Hepatocyte (in vitro differentiated cells): Measurements from ENCODE around the gene FANCB. TPM values are rescaled to one million over a fixed set of nuclear protein-coding genes. Genes with fewer than 3 reads are reported as not detected.

Source experiments
- DNase-seq: peaks from one replicate; pipeline ENCODE4 v3.0.0-alpha.2; 2016; ENCODE audit warnings: low spot score
- H2AFZ ChIP-seq: fragments of 200-600 bp; sonication (generic); 2 replicates; pipeline ENCODE4 v1.6.0; 2016; ENCODE audit warnings: antibody characterized with exemption, mild to moderate bottlenecking
- H3K27ac ChIP-seq: fragments of 200-600 bp; sonication (generic); 2 replicates; pipeline ENCODE4 v1.5.1; 2016; ENCODE audit warnings: mild to moderate bottlenecking
- H3K27me3 ChIP-seq: fragments of 200-600 bp; sonication (generic); 2 replicates; pipeline ENCODE4 v1.6.1; 2016
- H3K36me3 ChIP-seq: fragments of 200-600 bp; sonication (generic); replicated peaks from 2 replicates; pipeline ENCODE4 v1.5.1; 2016; ENCODE audit warnings: low read depth; ENCODE audit not compliant: insufficient read depth
- H3K4me1 ChIP-seq: fragments of 200-600 bp; sonication (generic); 2 replicates; pipeline ENCODE4 v1.5.1; 2016; ENCODE audit warnings: mild to moderate bottlenecking, moderate library complexity; ENCODE audit not compliant: insufficient read depth
- H3K4me2 ChIP-seq: fragments of 200-600 bp; sonication (generic); 2 replicates; pipeline ENCODE4 v1.6.0; 2016
- H3K4me3 ChIP-seq: fragments of 200-600 bp; sonication (generic); 2 replicates; pipeline ENCODE4 v1.5.1; 2016; ENCODE audit warnings: mild to moderate bottlenecking
- H3K79me2 ChIP-seq: fragments of 200-600 bp; sonication (generic); 2 replicates; pipeline ENCODE4 v1.6.0; 2017; ENCODE audit warnings: mild to moderate bottlenecking
- H3K9me2 ChIP-seq: fragments of 200-600 bp; sonication (generic); replicated peaks from 2 replicates; pipeline ENCODE4 v1.6.0; 2017; ENCODE audit warnings: mild to moderate bottlenecking; ENCODE audit not compliant: insufficient read depth
- H3K9me3 ChIP-seq: fragments of 200-600 bp; sonication (generic); 2 replicates; pipeline ENCODE4 v1.5.1; 2016; ENCODE audit warnings: low read depth, mild to moderate bottlenecking
- H4K20me1 ChIP-seq: fragments of 200-600 bp; sonication (generic); 2 replicates; pipeline ENCODE4 v1.6.0; 2016; ENCODE audit warnings: mild to moderate bottlenecking; ENCODE audit not compliant: insufficient read depth, poor library complexity, severe bottlenecking
- CTCF ChIP-seq: fragments of 200-600 bp; sonication (generic); IDR thresholded peaks from 2 replicates; pipeline ENCODE4 v1.5.1; 2016; ENCODE audit warnings: antibody characterized with exemption, mild to moderate bottlenecking; ENCODE audit not compliant: poor library complexity
- EZH2 ChIP-seq: fragments of 200-600 bp; sonication (generic); IDR thresholded peaks from 2 replicates; pipeline ENCODE4 v1.6.1; 2016; ENCODE audit warnings: antibody characterized with exemption, mild to moderate bottlenecking, borderline replicate concordance
- EZH2phosphoT487 ChIP-seq: fragments of 200-600 bp; sonication (generic); IDR thresholded peaks from one replicate; pipeline ENCODE4 v1.6.1; 2018; ENCODE audit warnings: antibody characterized with exemption, mild to moderate bottlenecking, low read depth, moderate library complexity; ENCODE audit not compliant: unreplicated experiment, severe bottlenecking
- WGBS: methylation state at CpG from one replicate; pipeline ENCODE4 v1.1.6; 2016; ENCODE audit warnings: low lambda C conversion rate; ENCODE audit errors: missing lambda C conversion rate; 5-methylcytosine and 5-hydroxymethylcytosine counted together
- polyA plus RNA-seq: library from polyadenylated mRNA; unstranded; fragments of >200 nt; fragmentation: Nextera tagmentation; extraction: Ambion mirVana; gene quantifications from 2 replicates; pipeline ENCODE4 v1.2.1, GENCODE V29; 2016
- total RNA-seq: library from RNA; depleted of rRNA; stranded (reverse); fragments of >200 nt; gene quantifications from 2 replicates; pipeline ENCODE4 v1.2.3, GENCODE V29; 2014

Gene FANCB
- total and polyA plus RNA-seq, 2 experiments from 2014 or later = 0.89 to 1.9 TPM

- no peaks in the 10 kb centered on the region for H3K9me2 ChIP-seq
- no peaks in the 10 kb centered on the region for H3K36me3 ChIP-seq
- no peaks in the 10 kb centered on the region for H3K27me3 ChIP-seq
- H3K4me2 ChIP-seq = no peak overlapping the region
- TF ChIP-seq EZH2phosphoT487 (no peak), CTCF (no peak)
- H3K4me3 ChIP-seq = no peak overlapping the region
- H3K4me1 ChIP-seq = no peaks in the 10 kb centered on the region
- H4K20me1 ChIP-seq = no peaks in the 10 kb centered on the region
- no peak for DNase-seq
- no peak overlapping the region for H3K27ac ChIP-seq
- WGBS = 41% methylated on average over 2 of the region's 2 CpGs
- H3K79me2 ChIP-seq = no peaks in the 10 kb centered on the region
- no peak overlapping the region for H2AFZ ChIP-seq
- no peaks in the 10 kb centered on the region for H3K9me3 ChIP-seq
Measured at GRCh38 chrX:14829643-14830042, 43.2 kb downstream of the FANCB start.

- 69% methylated on average over 3 of the region's 3 CpGs for WGBS
- no peak for TF ChIP-seq EZH2
- no peak for TF ChIP-seq CTCF
- no peak for TF ChIP-seq EZH2phosphoT487
- Histone ChIP-seq H3K79me2 (no peaks in the 10 kb centered on the region), H3K4me3 (no peak overlapping the region), H2AFZ (no peak overlapping the region), H3K4me2 (no peak overlapping the region), H3K36me3 (no peaks in the 10 kb centered on the region), H3K9me2 (no peaks in the 10 kb centered on the region), H4K20me1 (no peaks in the 10 kb centered on the region), H3K27me3 (no peaks in the 10 kb centered on the region), H3K9me3 (no peaks in the 10 kb centered on the region), H3K4me1 (no peaks in the 10 kb centered on the region), H3K27ac (no peak overlapping the region)
- no peak for DNase-seq
Measured at GRCh38 chrX:14826319-14826718, 46.5 kb downstream of the FANCB start.

- Histone ChIP-seq H4K20me1 (no peaks in the 10 kb centered on the region), H3K36me3 (no peaks in the 10 kb centered on the region), H2AFZ (no peak overlapping the region), H3K9me2 (no peaks in the 10 kb centered on the region), H3K27me3 (no peaks in the 10 kb centered on the region), H3K4me2 (no peak overlapping the region), H3K4me3 (no peak overlapping the region), H3K79me2 (no peaks in the 10 kb centered on the region), H3K4me1 (no peaks in the 10 kb centered on the region), H3K27ac (no peak overlapping the region), H3K9me3 (no peaks in the 10 kb centered on the region)
- DNase-seq = no peak
- no peak for TF ChIP-seq EZH2phosphoT487
- TF ChIP-seq EZH2 = no peak
- no peak for TF ChIP-seq CTCF
Measured at GRCh38 chrX:14825851-14826250, 47.0 kb downstream of the FANCB start.

- Histone ChIP-seq H3K27me3 (no peaks in the 10 kb centered on the region), H3K4me2 (no peak overlapping the region), H2AFZ (no peak overlapping the region), H3K4me1 (no peaks in the 10 kb centered on the region), H3K9me2 (no peaks in the 10 kb centered on the region), H3K79me2 (no peaks in the 10 kb centered on the region), H3K27ac (no peak overlapping the region), H4K20me1 (no peaks in the 10 kb centered on the region), H3K4me3 (no peak overlapping the region), H3K9me3 (no peaks in the 10 kb centered on the region), H3K36me3 (no peaks in the 10 kb centered on the region)
- TF ChIP-seq EZH2phosphoT487 (no peak), EZH2 (no peak), CTCF (no peak)
- DNase-seq = no peak
- WGBS = 86% methylated on average over 3 of the region's 3 CpGs
Measured at GRCh38 chrX:14819769-14820168, 53.1 kb downstream of the FANCB start.
